Endothelial cell of umbilical vein (primary cell): ENCODE data around the gene ARHGEF16. TPM values are rescaled to one million over a fixed set of nuclear protein-coding genes. Genes with fewer than 3 reads are reported as not detected.

Source experiments
- BruUV-seq: library from RNA; stranded (reverse); fragments of 400-500 nt; replicated peaks from 2 replicates; lab custom pipeline; 2021; lab: Mats Ljungman, UMichigan
- CTCF ChIA-PET: fragments of 300-600, 350-600 bp; sonication (Branson Sonifier 250); formaldehyde crosslinking; loops from one replicate; lab custom pipeline; 2021; ENCODE audit warnings: antibody characterized with exemption, inconsistent platforms; lab: Charles Lee
- POLR2A ChIA-PET: fragments of 300-600, 350-600 bp; sonication (Branson Sonifier 250); formaldehyde crosslinking; loops from one replicate; lab custom pipeline; 2021; ENCODE audit warnings: antibody characterized with exemption, inconsistent platforms; lab: Charles Lee
- DNase-seq: peaks from one replicate; pipeline ENCODE4 v3.0.0-alpha.2; 2011; ENCODE audit warnings: low read depth, low spot score
- FAIRE-seq: peaks from 2 replicates; lab custom pipeline; 2011; peaks lifted over from hg19 to GRCh38; lab: Jason Lieb, UNC
- H2AFZ ChIP-seq: 2 replicates; pipeline ENCODE4 v1.6.0; 2012; ENCODE audit warnings: low read depth, low read length, control low read depth, inconsistent platforms
- H3K27ac ChIP-seq: 2 replicates; pipeline ENCODE4 v1.5.1; 2011; ENCODE audit warnings: low read depth, mild to moderate bottlenecking, control low read depth, low read length, moderate library complexity; ENCODE audit not compliant: insufficient read depth
- H3K27me3 ChIP-seq, 2 experiments: 2 replicates each; pipeline versions ENCODE4 v1.6.0 to v1.6.1; 2011; ENCODE audit warnings: low read length in 2 of 2, mixed read lengths in 1 of 2; ENCODE audit not compliant: control insufficient read depth in 2 of 2, insufficient read depth in 2 of 2
- H3K36me3 ChIP-seq, 2 experiments: 2 replicates in 1 of 2; 3 replicates in 1 of 2; pipeline ENCODE4 v1.5.1; 2011; ENCODE audit warnings: low read length in 2 of 2, mild to moderate bottlenecking in 1 of 2, moderate library complexity in 1 of 2; ENCODE audit not compliant: control insufficient read depth in 2 of 2, insufficient read depth in 2 of 2; ENCODE audit errors: extremely low read depth in 1 of 2
- H3K4me1 ChIP-seq: 3 replicates; pipeline ENCODE4 v1.5.1; 2011; ENCODE audit warnings: mild to moderate bottlenecking, low read length; ENCODE audit not compliant: control insufficient read depth, insufficient read depth; ENCODE audit errors: extremely low read depth
- H3K4me2 ChIP-seq: 2 replicates; pipeline ENCODE4 v1.6.1; 2011; ENCODE audit warnings: low read length, control low read depth, mixed read lengths; ENCODE audit not compliant: insufficient read depth
- H3K4me3 ChIP-seq, 3 experiments: fragments of 200-600 bp in 1 of 3; sonication (generic), shearing (Covaris generic) in 1 of 3; replicated peaks in 1 of 3; 2 replicates each; pipeline ENCODE4 v1.5.1; 2011 to 2016; ENCODE audit warnings: control low read depth in 3 of 3, low read length in 3 of 3, mild to moderate bottlenecking in 2 of 3, inconsistent platforms in 1 of 3, low read depth in 1 of 3, moderate library complexity in 1 of 3; ENCODE audit not compliant: insufficient read depth in 1 of 3
- H3K79me2 ChIP-seq: 2 replicates; pipeline ENCODE4 v1.6.0; 2012; ENCODE audit warnings: low read length, inconsistent platforms; ENCODE audit not compliant: control insufficient read depth, insufficient read depth
- H3K9ac ChIP-seq: replicated peaks from 2 replicates; pipeline ENCODE3; 2011; ENCODE audit warnings: low read length, control low read depth; ENCODE audit not compliant: insufficient read depth; ENCODE audit errors: extremely low read depth
- H3K9me1 ChIP-seq: replicated peaks from 3 replicates; pipeline ENCODE4 v1.6.0; 2011; ENCODE audit warnings: mild to moderate bottlenecking, low read length; ENCODE audit not compliant: control insufficient read depth, insufficient read depth; ENCODE audit errors: extremely low read depth
- H3K9me3 ChIP-seq: replicated peaks from 2 replicates; pipeline ENCODE4 v1.5.1; 2012; ENCODE audit warnings: low read length, inconsistent platforms; ENCODE audit not compliant: control insufficient read depth, insufficient read depth
- H4K20me1 ChIP-seq: replicated peaks from 2 replicates; pipeline ENCODE3; 2011; ENCODE audit warnings: mild to moderate bottlenecking, low read length; ENCODE audit not compliant: control insufficient read depth, insufficient read depth; ENCODE audit errors: extremely low read depth
- EZH2 ChIP-seq: IDR thresholded peaks from 2 replicates; pipeline ENCODE4 v1.6.1; 2012; ENCODE audit warnings: borderline replicate concordance, low read depth, mild to moderate bottlenecking, moderate library complexity, low read length, inconsistent platforms; ENCODE audit not compliant: severe bottlenecking
- FOS ChIP-seq: IDR thresholded peaks from 2 replicates; pipeline ENCODE4 v1.6.1; 2011; ENCODE audit warnings: mild to moderate bottlenecking, low read length, moderate library complexity, borderline replicate concordance; ENCODE audit not compliant: insufficient read depth
- GATA2 ChIP-seq: IDR thresholded peaks from 2 replicates; pipeline ENCODE4 v1.7.0; 2011; ENCODE audit warnings: low read depth, mild to moderate bottlenecking, moderate library complexity, mixed read lengths, low read length; ENCODE audit not compliant: insufficient read length, insufficient read depth
- JUN ChIP-seq: IDR thresholded peaks from 2 replicates; pipeline ENCODE4 v1.6.1; 2011; ENCODE audit warnings: borderline replicate concordance, low read depth; ENCODE audit not compliant: insufficient read length, insufficient read depth
- MYC ChIP-seq: IDR thresholded peaks from one replicate; pipeline ENCODE4 v1.6.1; 2011; ENCODE audit warnings: mild to moderate bottlenecking, low read depth, low read length
- POLR2A ChIP-seq: IDR thresholded peaks from 2 replicates; pipeline ENCODE4 v1.6.1; 2012; ENCODE audit warnings: low read depth, mild to moderate bottlenecking, control low read depth, low read length
- POLR2AphosphoS5 ChIP-seq: IDR thresholded peaks from 2 replicates; pipeline ENCODE4 v1.6.1; 2012; ENCODE audit warnings: low read depth, mild to moderate bottlenecking, control low read depth, low read length, moderate library complexity; ENCODE audit not compliant: insufficient read depth
- dilution Hi-C: fragments of 300-500 bp; cut with MboI; formaldehyde crosslinking; loops from one replicate; pipeline ENCODE4 v1.15.0; 2019; ENCODE audit warnings: low sequenced_read_pairs; ENCODE audit not compliant: extremely low pct_ligation_motif_present
- intact Hi-C: fragments of 100-400 bp; cut with micrococcal nuclease; formaldehyde crosslinking; loops from one replicate; pipeline ENCODE4 v1.10.0; 2022
- polyA plus RNA-seq, 4 experiments: library from polyadenylated mRNA; depleted of rRNA in 3 of 4; stranded (reverse) in 3 of 4; unstranded in 1 of 4; fragments of >200 nt; gene quantifications; 2 replicates each; pipeline versions ENCODE4 v1.2.1 to v1.2.3, GENCODE V29; 2011 to 2012; ENCODE audit warnings: missing spikeins in 1 of 4
- total RNA-seq: library from RNA; stranded (reverse); gene quantifications from 2 replicates; pipeline ENCODE4 v1.2.3, GENCODE V29; 2021
- TF ChIP-seq, protein P1 (sequence below): IDR thresholded peaks from 2 replicates; pipeline ENCODE4 v1.6.1; 2011; ENCODE audit not compliant: insufficient read depth, insufficient read length

ARHGEF16 gene
- total and polyA plus RNA-seq, 2 donors (not counting 3 experiments of a cell fraction or from before 2014, with no cell fraction given), result 0.52 to 1.3 TPM

DNA sequence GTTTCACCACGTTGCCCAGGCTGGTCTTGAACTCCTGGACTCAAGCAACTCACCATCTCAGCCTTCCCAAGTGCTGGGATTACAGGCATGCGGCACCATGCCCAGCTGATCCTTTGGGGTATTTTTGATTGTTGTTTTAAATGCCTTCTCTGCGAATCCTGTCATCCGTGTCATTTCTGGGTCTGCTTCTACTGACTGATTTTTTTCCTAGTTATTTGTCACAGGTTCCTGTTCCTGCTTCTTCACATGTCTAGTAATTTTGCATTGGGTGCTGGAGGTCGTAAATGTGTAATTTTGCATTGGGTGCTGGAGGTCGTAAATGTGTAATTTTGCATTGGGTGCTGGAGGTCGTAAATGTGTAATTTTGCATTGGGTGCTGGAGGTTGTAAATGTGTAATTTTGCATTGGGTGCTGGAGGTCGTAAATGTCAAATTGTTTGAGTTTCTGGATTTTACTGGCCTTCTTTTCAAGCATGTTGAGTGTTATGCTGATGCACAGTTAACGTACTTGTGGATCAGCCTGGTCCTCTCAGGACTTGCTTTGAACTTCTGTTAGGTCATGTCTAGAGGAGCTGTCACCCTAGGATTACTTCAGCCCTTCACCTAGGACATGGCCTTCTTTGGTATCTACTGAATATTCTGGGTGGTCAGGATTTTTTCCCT lies 4.1 kb upstream of the ARHGEF16 start:
- TF ChIP-seq JUN, result no peak
- no peak for TF ChIP-seq EZH2
- no peak for TF ChIP-seq MYC
- no peak for TF ChIP-seq POLR2A
- TF ChIP-seq FOS, result no peak
- no peak for TF ChIP-seq POLR2AphosphoS5
- TF ChIP-seq, protein P1, sequence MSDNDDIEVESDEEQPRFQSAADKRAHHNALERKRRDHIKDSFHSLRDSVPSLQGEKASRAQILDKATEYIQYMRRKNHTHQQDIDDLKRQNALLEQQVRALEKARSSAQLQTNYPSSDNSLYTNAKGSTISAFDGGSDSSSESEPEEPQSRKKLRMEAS, result no peak
- TF ChIP-seq GATA2, result no peak
- no TSS peak for BruUV-seq
- dilution Hi-C loops (no loop called here), intact Hi-C loops (loop anchor here (1.0 to 5.0 kb wide), 2 partner anchors 271 to 352 kb away; no protein-coding TSS in a partner anchor)
- peaks cover 0 to 3% of the 10 kb centered on the region in 2 experiments for H3K27me3 ChIP-seq
- H3K4me3 ChIP-seq, result no peak overlapping the region
- no peak for FAIRE-seq
- ChIA-PET POLR2A (no interaction called here), CTCF (interaction anchor here (1.0 to 1.1 kb wide), 2 partner anchors 21 to 274 kb away, joined by 3 to 4 read pairs; no protein-coding TSS in a partner anchor)
- H3K36me3 ChIP-seq, result no peaks in the 10 kb centered on the region
- H3K27ac ChIP-seq, result no peak overlapping the region
- no peak for DNase-seq
- no peaks in the 10 kb centered on the region for H3K4me1 ChIP-seq
- H3K9ac ChIP-seq, result no peak overlapping the region
- H3K4me2 ChIP-seq, result no peak overlapping the region
- H2AFZ ChIP-seq, result no peak overlapping the region
- no peaks in the 10 kb centered on the region for H3K79me2 ChIP-seq
- H3K9me3 ChIP-seq, result no peaks in the 10 kb centered on the region
- no peaks in the 10 kb centered on the region for H3K9me1 ChIP-seq
- H4K20me1 ChIP-seq, result no peaks in the 10 kb centered on the region
